Ishikawa (cell line): ENCODE data around the gene CNTNAP5.

Experiments
- CEBPB ChIP-seq: IDR thresholded peaks from 2 replicates; pipeline ENCODE4 v1.6.1; 2012
- TCF12 ChIP-seq: IDR thresholded peaks from 2 replicates; pipeline ENCODE4 v1.6.1; 2012; ENCODE audit warnings: low read depth

DNA sequence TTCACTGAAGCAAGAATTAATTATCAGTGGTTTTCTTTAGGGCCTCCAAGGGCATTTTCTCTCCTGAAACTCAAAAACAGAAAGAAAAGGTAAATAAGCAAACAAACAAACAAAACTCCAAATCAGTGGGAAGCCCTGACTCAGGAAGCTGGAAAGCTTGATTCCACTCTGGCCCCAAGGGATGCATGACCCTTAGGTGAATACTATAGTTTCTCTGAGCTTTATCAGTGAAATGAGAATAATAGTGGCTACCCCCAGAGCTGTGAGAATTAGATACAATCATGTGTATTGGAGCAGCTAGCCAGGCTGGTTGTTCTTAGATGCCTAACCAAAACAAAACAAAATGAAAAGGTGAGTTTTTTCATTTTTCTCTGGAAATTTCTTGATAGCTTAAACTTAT, 585.1 kb downstream of the CNTNAP5 start:
- TF ChIP-seq TCF12 (no peak), CEBPB (no peak)
